Karpas-422 (cell line): ENCODE results near the gene PODXL2. TPM values are rescaled to one million over a fixed set of nuclear protein-coding genes. Genes with fewer than 3 reads are reported as not detected.
"Not testable (repeated sequence)": the region's sequence is repeated elsewhere in the genome, so short reads cannot be mapped to it uniquely, and the experiment has no call there.

Experiments
- DNase-seq: peaks from one replicate; pipeline ENCODE4 v3.0.0-alpha.2; 2015
- H2AFZ ChIP-seq: fragments of 200-600 bp; sonication (generic); 2 replicates; pipeline ENCODE4 v1.6.1; 2014; ENCODE audit warnings: antibody characterized with exemption, low read length, mixed read lengths
- H3K27ac ChIP-seq: fragments of 200-600 bp; sonication (generic); 2 replicates; pipeline ENCODE4 v1.5.1; 2014; ENCODE audit warnings: mild to moderate bottlenecking, low read length, moderate library complexity
- H3K27me3 ChIP-seq: fragments of 200-600 bp; sonication (generic); 2 replicates; pipeline ENCODE4 v1.6.1; 2014; ENCODE audit warnings: low read length, mixed read lengths
- H3K36me3 ChIP-seq: fragments of 200-600 bp; sonication (generic); 2 replicates; pipeline ENCODE4 v1.6.1; 2014; ENCODE audit warnings: low read length, mixed read lengths; ENCODE audit not compliant: insufficient read depth
- H3K4me1 ChIP-seq: fragments of 200-600 bp; sonication (generic); 2 replicates; pipeline ENCODE4 v1.6.1; 2014; ENCODE audit warnings: mild to moderate bottlenecking, low read length, mixed read lengths
- H3K4me2 ChIP-seq: fragments of 200-600 bp; sonication (generic); 2 replicates; pipeline ENCODE4 v1.6.1; 2014; ENCODE audit warnings: low read length, low read depth, mild to moderate bottlenecking; ENCODE audit not compliant: poor library complexity, severe bottlenecking
- H3K4me3 ChIP-seq: fragments of 200-600 bp; sonication (generic); 2 replicates; pipeline ENCODE4 v1.5.1; 2014; ENCODE audit warnings: mild to moderate bottlenecking, antibody characterized with exemption, low read length, mixed read lengths
- H3K79me2 ChIP-seq: fragments of 200-600 bp; sonication (generic); 2 replicates; pipeline ENCODE4 v1.6.1; 2014; ENCODE audit warnings: mild to moderate bottlenecking, low read length, mixed read lengths
- H3K9ac ChIP-seq: fragments of 200-600 bp; sonication (generic); 2 replicates; pipeline ENCODE4 v1.6.0; 2014; ENCODE audit warnings: low read length
- H3K9me2 ChIP-seq: fragments of 200-600 bp; sonication (generic), shearing (Covaris generic); replicated peaks from 2 replicates; pipeline ENCODE4 v1.6.0; 2014; ENCODE audit warnings: mild to moderate bottlenecking, low read length, moderate library complexity; ENCODE audit not compliant: insufficient read depth
- H3K9me3 ChIP-seq: fragments of 300-700, 200-600 bp; sonication (generic); 2 replicates; pipeline ENCODE4 v1.6.1; 2014; ENCODE audit warnings: low read length, mixed read lengths
- H4K20me1 ChIP-seq: fragments of 200-600 bp; sonication (generic); 2 replicates; pipeline ENCODE4 v1.6.1; 2014; ENCODE audit warnings: mild to moderate bottlenecking, antibody characterized with exemption, low read length, low read depth; ENCODE audit not compliant: insufficient read depth
- total RNA-seq: library from RNA; depleted of rRNA; stranded (reverse); fragments of >200 nt; shearing (Covaris generic); gene quantifications from 2 replicates; pipeline ENCODE4 v1.2.3, GENCODE V29; 2014; ENCODE audit warnings: low replicate concordance

The PODXL2 gene
- total RNA-seq, 1 experiment from 2014 or later: 30.9 TPM

DNA sequence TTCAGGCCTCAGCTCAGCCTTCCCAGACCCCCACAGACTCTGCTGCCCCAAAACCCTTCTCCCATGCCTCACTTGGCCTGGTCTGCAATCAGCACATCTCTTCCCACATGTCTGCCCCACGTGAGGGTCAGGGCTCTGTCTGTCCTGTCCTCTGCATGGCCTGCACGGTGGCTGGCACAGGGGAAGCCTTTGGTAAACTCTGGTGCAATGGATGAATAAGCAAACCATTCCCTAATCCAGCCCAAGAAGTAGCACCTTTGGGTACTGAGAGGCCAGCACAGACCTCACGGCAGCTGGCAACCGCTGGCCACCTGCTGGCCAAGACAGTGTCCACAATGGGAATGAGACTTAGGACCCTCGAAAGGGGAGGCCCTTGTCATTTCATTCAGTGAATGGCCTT lies 71.4 kb downstream of the PODXL2 start:
- Histone ChIP-seq H3K4me2 (peak overlapping the region; percentile 34), H3K9me2 (no peaks in the 10 kb centered on the region), H3K4me3 (no peak overlapping the region), H3K4me1 (peaks cover 80% of the 10 kb centered on the region), H3K9ac (peak overlapping the region; percentile 32; the same call in 1 of the 2 replicates), H3K36me3 (peaks cover 26% of the 10 kb centered on the region), H3K27me3 (no peaks in the 10 kb centered on the region), H3K79me2 (peaks cover 23% of the 10 kb centered on the region), H3K27ac (peak overlapping the region; percentile 93), H2AFZ (no peak overlapping the region), H4K20me1 (no peaks in the 10 kb centered on the region), H3K9me3 (no peaks in the 10 kb centered on the region)
- DNase-seq: no peak

- H3K36me3 ChIP-seq: peaks cover 34% of the 10 kb centered on the region
- no peak overlapping the region for H3K4me2 ChIP-seq
- H2AFZ ChIP-seq: no peak overlapping the region
- peaks cover 31% of the 10 kb centered on the region for H3K79me2 ChIP-seq
- H4K20me1 ChIP-seq: no peaks in the 10 kb centered on the region
- no peak overlapping the region for H3K9ac ChIP-seq
- no peaks in the 10 kb centered on the region for H3K27me3 ChIP-seq
- H3K27ac ChIP-seq: peak overlapping the region; percentile 51
- H3K4me3 ChIP-seq: no peak overlapping the region
- peaks cover 71% of the 10 kb centered on the region for H3K4me1 ChIP-seq
- DNase-seq: no peak
- no peaks in the 10 kb centered on the region for H3K9me2 ChIP-seq
- no peaks in the 10 kb centered on the region for H3K9me3 ChIP-seq
Measured at GRCh38 chr3:127701280-127701911, 72.4 kb downstream of the PODXL2 start.

DNA sequence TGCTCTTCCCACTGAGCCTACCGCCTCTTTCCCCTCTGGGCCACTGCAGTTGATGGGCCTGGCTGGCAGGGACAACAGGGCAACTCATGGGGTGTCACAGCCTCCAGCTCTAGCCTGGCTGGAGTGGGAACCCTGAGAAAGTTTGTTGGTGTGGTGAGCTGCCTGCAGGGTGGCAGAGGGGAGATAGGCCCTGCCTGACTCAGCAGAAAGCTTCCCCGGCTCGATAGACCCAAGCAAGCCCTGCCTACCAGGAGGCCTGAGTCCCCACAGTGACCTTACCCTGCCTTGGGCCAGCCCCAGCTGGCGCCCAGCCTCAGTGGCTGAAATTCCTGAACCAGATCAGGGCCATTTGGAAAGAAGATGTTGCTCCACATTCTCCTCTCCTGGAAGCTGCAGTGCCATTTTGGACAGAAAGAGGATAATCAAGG lies 73.2 kb downstream of the PODXL2 start:
- H3K79me2 ChIP-seq: peaks cover 34% of the 10 kb centered on the region
- peaks cover 63% of the 10 kb centered on the region for H3K4me1 ChIP-seq
- H3K36me3 ChIP-seq: peaks cover 38% of the 10 kb centered on the region
- H3K4me3 ChIP-seq: no peak overlapping the region
- no peak overlapping the region for H3K4me2 ChIP-seq
- peak overlapping the region; percentile 51 for H3K27ac ChIP-seq
- H4K20me1 ChIP-seq: no peaks in the 10 kb centered on the region
- H3K9me2 ChIP-seq: no peaks in the 10 kb centered on the region
- H3K9ac ChIP-seq: no peak overlapping the region
- no peak overlapping the region for H2AFZ ChIP-seq
- H3K27me3 ChIP-seq: no peaks in the 10 kb centered on the region
- no peaks in the 10 kb centered on the region for H3K9me3 ChIP-seq
- no peak for DNase-seq

DNA sequence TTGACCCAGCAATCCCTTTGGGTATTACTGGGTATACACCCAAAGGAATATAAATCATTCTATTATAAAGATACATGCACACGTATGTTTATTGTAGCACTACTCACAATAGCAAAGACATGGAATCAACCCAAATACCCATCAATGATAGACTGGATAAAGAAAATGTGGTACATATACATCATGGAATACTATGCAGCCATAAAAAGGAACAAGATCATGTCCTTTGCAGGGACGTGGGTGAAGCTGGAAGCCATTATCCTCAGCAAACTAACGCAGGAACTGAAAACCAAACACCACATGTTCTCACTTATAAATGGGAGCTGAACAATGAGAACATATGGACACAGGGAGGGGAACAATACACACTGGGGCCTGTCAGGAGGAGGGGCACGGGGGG lies 75.9 kb downstream of the PODXL2 start:
- H3K27me3 ChIP-seq, H4K20me1 ChIP-seq, H3K4me3 ChIP-seq, H3K9me3 ChIP-seq, H3K27ac ChIP-seq, H2AFZ ChIP-seq, H3K9ac ChIP-seq, DNase-seq, H3K4me2 ChIP-seq, H3K9me2 ChIP-seq: not testable (repeated sequence)
- peaks cover 37% of the 10 kb centered on the region for H3K4me1 ChIP-seq
- peaks cover 46% of the 10 kb centered on the region for H3K36me3 ChIP-seq
- peaks cover 51% of the 10 kb centered on the region for H3K79me2 ChIP-seq

DNA sequence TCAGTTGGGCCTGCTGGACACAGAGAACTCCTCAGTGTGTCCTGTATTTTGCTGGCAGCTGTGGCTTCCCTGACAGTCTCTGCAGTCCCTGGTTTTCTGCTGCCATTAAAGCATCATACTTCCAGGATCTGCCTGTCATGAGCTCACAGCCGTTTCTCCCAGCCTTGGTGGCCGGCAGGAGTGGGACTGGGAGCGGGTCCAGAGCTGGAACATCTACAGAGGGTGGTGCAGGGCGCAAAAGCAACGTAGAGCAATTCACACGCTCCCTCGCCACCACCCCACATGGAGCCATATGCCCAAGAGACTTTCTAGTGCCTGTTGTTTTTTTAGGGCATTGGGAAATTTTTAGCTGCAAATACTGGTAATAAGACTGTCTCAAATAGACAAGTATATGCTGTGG lies 77.3 kb downstream of the PODXL2 start:
- no peaks in the 10 kb centered on the region for H4K20me1 ChIP-seq
- H3K4me3 ChIP-seq: no peak overlapping the region
- no peak for DNase-seq
- H3K36me3 ChIP-seq: peaks cover 49% of the 10 kb centered on the region
- no peak overlapping the region for H2AFZ ChIP-seq
- H3K9me3 ChIP-seq: no peaks in the 10 kb centered on the region
- no peaks in the 10 kb centered on the region for H3K27me3 ChIP-seq
- no peak overlapping the region for H3K27ac ChIP-seq
- H3K79me2 ChIP-seq: peaks cover 58% of the 10 kb centered on the region
- no peak overlapping the region for H3K4me2 ChIP-seq
- no peaks in the 10 kb centered on the region for H3K9me2 ChIP-seq
- no peak overlapping the region for H3K9ac ChIP-seq
- peaks cover 24% of the 10 kb centered on the region for H3K4me1 ChIP-seq

DNA sequence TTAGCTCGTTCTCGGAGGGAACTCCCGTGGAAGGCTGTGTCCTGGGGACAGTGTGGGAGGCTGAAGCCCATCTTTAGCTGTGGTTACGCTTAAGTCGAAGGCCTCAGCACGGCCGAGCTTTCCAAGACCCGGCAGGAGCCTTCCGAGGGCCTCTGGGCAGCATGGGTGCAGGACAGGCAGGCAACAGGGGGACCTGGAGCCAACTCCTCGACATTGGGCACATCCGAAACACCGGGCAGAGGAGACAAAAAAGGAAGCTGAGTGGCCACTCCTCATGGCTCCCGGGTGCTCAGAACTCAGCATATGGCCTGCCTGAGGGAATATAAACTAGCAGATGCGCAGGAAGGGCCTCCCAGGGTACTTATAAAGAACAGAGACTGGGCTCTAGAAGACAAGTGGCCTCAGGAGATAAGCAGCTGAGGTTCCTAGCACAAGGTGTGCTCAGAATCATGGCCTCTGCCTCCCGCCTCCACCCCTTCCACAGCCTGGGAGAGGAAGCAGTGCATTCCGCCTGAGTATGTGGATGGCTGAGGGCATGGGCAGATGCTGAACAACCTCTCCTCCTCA lies 77.9 kb downstream of the PODXL2 start:
- H3K36me3 ChIP-seq: peaks cover 50% of the 10 kb centered on the region
- no peak overlapping the region for H2AFZ ChIP-seq
- H3K9ac ChIP-seq: no peak overlapping the region

GRCh38 chr3:127707851-127708411 lies 78.9 kb downstream of the PODXL2 start:
- H3K27me3 ChIP-seq: no peaks in the 10 kb centered on the region
- no peak for DNase-seq
- H3K9me2 ChIP-seq: no peaks in the 10 kb centered on the region
- H3K27ac ChIP-seq: no peak overlapping the region
- no peaks in the 10 kb centered on the region for H4K20me1 ChIP-seq
- peaks cover 52% of the 10 kb centered on the region for H3K79me2 ChIP-seq
- H3K4me1 ChIP-seq: peaks cover 10% of the 10 kb centered on the region
- no peak overlapping the region for H3K9ac ChIP-seq
- H3K9me3 ChIP-seq: no peaks in the 10 kb centered on the region
- H2AFZ ChIP-seq: no peak overlapping the region
- H3K4me2 ChIP-seq: no peak overlapping the region
- H3K4me3 ChIP-seq: no peak overlapping the region
- H3K36me3 ChIP-seq: peaks cover 44% of the 10 kb centered on the region

More for the DNA sequence above, 77.9 kb downstream of the PODXL2 start:
- Histone ChIP-seq H3K9me3 (no peaks in the 10 kb centered on the region), H3K27ac (no peak overlapping the region; the same call in 1 of the 2 replicates), H3K79me2 (peaks cover 56% of the 10 kb centered on the region), H3K4me1 (peaks cover 18% of the 10 kb centered on the region), H3K4me3 (no peak overlapping the region), H3K27me3 (no peaks in the 10 kb centered on the region), H3K4me2 (no peak overlapping the region), H4K20me1 (no peaks in the 10 kb centered on the region), H3K9me2 (no peaks in the 10 kb centered on the region)
- no peak for DNase-seq

DNA sequence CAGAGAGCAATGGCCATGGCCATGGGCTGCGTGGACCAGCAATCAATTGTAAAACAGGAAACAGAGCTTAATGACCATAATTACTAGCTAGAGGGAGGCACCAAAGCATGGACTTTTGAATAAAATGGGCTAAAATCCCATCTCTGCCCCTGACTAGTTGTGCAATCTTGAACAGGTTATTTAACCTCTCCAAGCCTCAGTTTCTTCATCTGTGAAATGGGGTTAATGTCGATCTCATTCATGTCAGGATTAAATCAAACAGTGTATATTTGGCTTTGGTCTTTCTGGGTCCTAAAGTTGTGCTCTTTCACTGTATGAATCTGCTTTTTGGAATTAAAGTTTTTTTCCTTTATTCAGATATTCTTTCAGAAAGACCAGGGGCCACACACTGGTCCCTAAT lies 79.9 kb downstream of the PODXL2 start:
- H3K9me3 ChIP-seq: no peaks in the 10 kb centered on the region
- H3K4me2 ChIP-seq: no peak overlapping the region
- peaks cover 44% of the 10 kb centered on the region for H3K36me3 ChIP-seq
- no peak overlapping the region for H3K9ac ChIP-seq
- no peaks in the 10 kb centered on the region for H3K27me3 ChIP-seq
- H2AFZ ChIP-seq: no peak overlapping the region
- no peak overlapping the region for H3K4me3 ChIP-seq
- peak overlapping the region; percentile 1; the same call in 1 of the 2 replicates for H3K27ac ChIP-seq
- no peaks in the 10 kb centered on the region for H3K9me2 ChIP-seq
- peaks cover 1% of the 10 kb centered on the region for H3K4me1 ChIP-seq
- no peaks in the 10 kb centered on the region for H4K20me1 ChIP-seq
- peaks cover 45% of the 10 kb centered on the region for H3K79me2 ChIP-seq
- no peak for DNase-seq
